ENCODE data around the gene TMTC2. TPM values are rescaled to one million over a fixed set of nuclear protein-coding genes. Genes with fewer than 3 reads are reported as not detected.

Gene TMTC2
- total RNA-seq, 1 donor from 2014 or later, result 3.4 TPM

DNA sequence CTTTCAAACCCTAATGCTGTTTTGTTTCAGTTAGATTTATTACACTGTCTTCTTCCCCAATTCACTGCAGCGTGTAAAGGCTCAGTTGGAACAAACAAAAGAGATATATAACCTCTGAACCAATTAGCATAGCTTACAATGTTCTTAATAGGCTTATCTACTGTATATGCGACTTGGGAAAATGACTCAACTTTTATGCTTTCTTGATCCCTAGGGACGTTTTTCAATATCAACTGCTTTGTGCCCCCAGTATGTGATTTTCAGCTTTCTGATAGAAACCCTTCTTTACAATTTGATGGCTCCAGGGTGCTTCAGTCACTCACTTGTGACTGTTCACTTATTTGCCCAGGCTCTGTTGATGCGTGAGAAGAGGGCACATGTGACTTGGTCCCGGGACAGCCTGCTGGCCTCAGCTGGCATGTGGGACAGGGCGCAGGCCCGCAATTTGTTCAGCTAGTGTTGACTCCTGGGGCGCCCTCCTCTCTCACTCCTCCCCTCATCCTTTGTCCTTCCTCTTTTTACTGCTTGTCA is 107.1 kb downstream of the TMTC2 start:
- Histone ChIP-seq H3K4me1 (no peaks in the 10 kb centered on the region), H3K36me3 (no peaks in the 10 kb centered on the region), H3K27me3 (ENCODE audit: low read depth) (no peaks in the 10 kb centered on the region), H3K27ac (replicated peaks) (no peak overlapping the region), H3K9me3 (replicated peaks) (no peaks in the 10 kb centered on the region), H3K4me3 (no peak overlapping the region)
- DNase-seq, result no peak
- intact Hi-C loops (cut with micrococcal nuclease), result no loop called here
- TF ChIP-seq, protein P1, sequence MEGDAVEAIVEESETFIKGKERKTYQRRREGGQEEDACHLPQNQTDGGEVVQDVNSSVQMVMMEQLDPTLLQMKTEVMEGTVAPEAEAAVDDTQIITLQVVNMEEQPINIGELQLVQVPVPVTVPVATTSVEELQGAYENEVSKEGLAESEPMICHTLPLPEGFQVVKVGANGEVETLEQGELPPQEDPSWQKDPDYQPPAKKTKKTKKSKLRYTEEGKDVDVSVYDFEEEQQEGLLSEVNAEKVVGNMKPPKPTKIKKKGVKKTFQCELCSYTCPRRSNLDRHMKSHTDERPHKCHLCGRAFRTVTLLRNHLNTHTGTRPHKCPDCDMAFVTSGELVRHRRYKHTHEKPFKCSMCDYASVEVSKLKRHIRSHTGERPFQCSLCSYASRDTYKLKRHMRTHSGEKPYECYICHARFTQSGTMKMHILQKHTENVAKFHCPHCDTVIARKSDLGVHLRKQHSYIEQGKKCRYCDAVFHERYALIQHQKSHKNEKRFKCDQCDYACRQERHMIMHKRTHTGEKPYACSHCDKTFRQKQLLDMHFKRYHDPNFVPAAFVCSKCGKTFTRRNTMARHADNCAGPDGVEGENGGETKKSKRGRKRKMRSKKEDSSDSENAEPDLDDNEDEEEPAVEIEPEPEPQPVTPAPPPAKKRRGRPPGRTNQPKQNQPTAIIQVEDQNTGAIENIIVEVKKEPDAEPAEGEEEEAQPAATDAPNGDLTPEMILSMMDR (IDR thresholded peaks at IDR 0.05; ENCODE audit: borderline replicate concordance), result no peak

DNA sequence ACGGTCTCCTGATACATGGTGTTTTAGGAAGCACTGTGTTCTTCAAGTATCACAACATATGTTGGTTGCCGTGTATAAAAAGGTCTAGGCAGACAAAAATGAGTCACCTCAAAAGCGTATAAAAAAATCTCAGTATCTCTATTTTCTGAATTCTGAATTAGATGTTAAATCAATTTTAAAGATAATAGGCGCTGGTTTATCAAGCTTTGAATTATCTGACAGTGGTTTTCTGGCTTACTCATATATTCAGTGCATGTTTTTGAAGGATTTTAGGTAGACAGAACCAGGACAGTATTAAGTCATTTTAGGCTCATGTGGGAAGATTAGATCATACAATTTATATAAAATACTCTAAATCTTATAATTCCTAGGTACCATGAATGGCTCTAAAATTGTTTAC is 110.8 kb downstream of the TMTC2 start:
- Histone ChIP-seq H3K4me1 (no peaks in the 10 kb centered on the region), H3K9me3 (replicated peaks) (no peaks in the 10 kb centered on the region)
- intact Hi-C loops (cut with micrococcal nuclease), result no loop called here

DNA sequence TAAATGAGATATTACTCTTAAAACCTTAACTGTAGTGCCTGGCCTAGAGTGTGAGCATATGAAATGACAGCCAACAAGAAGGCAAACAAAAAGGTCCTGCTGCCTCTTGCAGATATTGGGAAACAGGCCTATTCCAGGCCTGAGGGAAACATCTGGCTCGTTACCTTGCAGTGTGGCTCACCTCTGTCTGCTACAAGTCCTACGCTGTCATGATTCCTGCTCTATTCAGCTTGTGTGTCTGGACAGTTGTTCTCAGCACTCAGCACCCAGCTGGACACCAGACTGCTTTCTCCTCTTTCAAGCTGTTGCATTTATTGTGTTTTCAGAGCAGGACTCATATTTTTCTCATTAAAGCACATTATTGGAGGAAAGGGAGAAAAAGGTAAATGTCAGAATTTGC is 113.5 kb downstream of the TMTC2 start:
- TF ChIP-seq, protein P1 (IDR thresholded peaks at IDR 0.05; ENCODE audit: borderline replicate concordance), result no peak
- Histone ChIP-seq H3K36me3 (no peaks in the 10 kb centered on the region), H3K9me3 (replicated peaks) (no peaks in the 10 kb centered on the region), H3K27ac (replicated peaks) (no peak overlapping the region), H3K27me3 (ENCODE audit: low read depth) (no peaks in the 10 kb centered on the region), H3K4me3 (no peak overlapping the region), H3K4me1 (no peaks in the 10 kb centered on the region)
- intact Hi-C loops (cut with micrococcal nuclease), result no loop called here
- DNase-seq, result no peak

More for the DNA sequence above, 110.8 kb downstream of the TMTC2 start:
- Histone ChIP-seq H3K27me3 (ENCODE audit: low read depth) (no peaks in the 10 kb centered on the region), H3K36me3 (no peaks in the 10 kb centered on the region), H3K4me3 (no peak overlapping the region), H3K27ac (replicated peaks) (no peak overlapping the region)
- DNase-seq, result no peak
- TF ChIP-seq, protein P1 (IDR thresholded peaks at IDR 0.05; ENCODE audit: borderline replicate concordance), result no peak

DNA sequence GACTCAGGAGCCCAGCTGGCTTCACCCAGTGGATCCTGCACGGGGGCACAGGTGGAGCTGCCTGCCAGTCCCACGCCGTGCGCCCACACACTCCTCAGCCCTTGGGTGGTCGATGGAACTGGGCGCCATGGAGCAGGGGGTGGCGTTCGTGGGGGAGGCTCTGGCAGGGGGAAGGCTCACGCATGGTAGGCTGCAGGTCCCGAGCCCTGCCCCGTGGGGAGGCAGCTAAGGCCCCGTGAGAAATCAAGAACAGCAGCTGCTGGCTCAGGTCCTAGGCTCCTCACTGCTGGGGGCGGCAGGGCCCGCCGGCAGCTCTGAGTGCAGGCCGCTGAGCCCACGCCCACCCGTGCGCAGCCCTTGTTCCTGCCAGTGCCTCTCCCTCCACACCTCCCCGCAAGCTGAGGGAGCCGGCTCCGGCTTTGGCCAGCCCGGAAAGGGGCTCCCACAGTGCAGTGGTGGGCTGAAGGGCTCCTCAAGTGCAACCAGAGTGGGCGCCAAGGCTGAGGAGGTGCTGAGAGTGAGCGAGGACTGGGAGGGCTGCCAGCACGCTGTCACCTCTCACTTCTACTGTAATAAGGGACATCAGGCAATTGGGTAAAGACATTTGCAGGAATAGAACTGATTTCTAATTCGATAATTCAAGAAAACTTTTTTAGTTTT is 115.4 kb downstream of the TMTC2 start:
- TF ChIP-seq, protein P1 (IDR thresholded peaks at IDR 0.05; ENCODE audit: borderline replicate concordance), result no peak
- no peaks in the 10 kb centered on the region for H3K9me3 ChIP-seq (replicated peaks)
- intact Hi-C loops (cut with micrococcal nuclease), result no loop called here

DNA sequence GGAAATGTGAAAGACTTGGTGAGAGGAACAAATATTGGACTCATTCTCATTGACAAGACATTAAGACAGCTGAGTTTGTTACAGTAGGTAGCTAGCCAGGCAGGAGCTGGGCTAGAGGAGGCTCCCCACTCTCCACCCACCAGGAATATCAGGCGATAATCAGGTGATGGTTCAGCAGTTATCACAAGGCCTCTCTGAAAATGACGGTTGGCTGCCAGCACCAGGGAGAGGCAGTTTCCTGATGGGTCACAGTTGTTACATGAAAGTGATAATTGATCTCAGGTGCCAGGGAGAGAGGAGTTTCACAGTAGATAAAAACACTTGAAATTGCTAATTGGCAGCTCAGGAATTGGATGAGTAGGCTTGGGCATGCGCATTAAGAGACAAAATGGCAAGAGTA is 116.5 kb downstream of the TMTC2 start:
- TF ChIP-seq, protein P1 (IDR thresholded peaks at IDR 0.05; ENCODE audit: borderline replicate concordance), result no peak
- intact Hi-C loops (cut with micrococcal nuclease), result no loop called here

More for the DNA sequence above, 115.4 kb downstream of the TMTC2 start:
- Histone ChIP-seq H3K4me1 (no peaks in the 10 kb centered on the region), H3K27me3 (ENCODE audit: low read depth) (no peaks in the 10 kb centered on the region), H3K4me3 (no peak overlapping the region), H3K36me3 (no peaks in the 10 kb centered on the region), H3K27ac (replicated peaks) (no peak overlapping the region)
- DNase-seq, result no peak

More for the DNA sequence above, 116.5 kb downstream of the TMTC2 start:
- H3K27ac ChIP-seq (replicated peaks), result no peak overlapping the region
- H3K4me3 ChIP-seq, result no peak overlapping the region
- no peaks in the 10 kb centered on the region for H3K36me3 ChIP-seq
- DNase-seq, result no peak
- no peaks in the 10 kb centered on the region for H3K9me3 ChIP-seq (replicated peaks)
- H3K4me1 ChIP-seq, result no peaks in the 10 kb centered on the region
- no peaks in the 10 kb centered on the region for H3K27me3 ChIP-seq (ENCODE audit: low read depth)

All from left ventricle myocardium inferior (tissue), 1 donor.